ENCODE measurements around the gene MRPL19. TPM values are rescaled to one million over a fixed set of nuclear protein-coding genes. Genes with fewer than 3 reads are reported as not detected.

The MRPL19 gene
- total RNA-seq, 1 experiment from 2014 or later, result 73.0 TPM

DNA sequence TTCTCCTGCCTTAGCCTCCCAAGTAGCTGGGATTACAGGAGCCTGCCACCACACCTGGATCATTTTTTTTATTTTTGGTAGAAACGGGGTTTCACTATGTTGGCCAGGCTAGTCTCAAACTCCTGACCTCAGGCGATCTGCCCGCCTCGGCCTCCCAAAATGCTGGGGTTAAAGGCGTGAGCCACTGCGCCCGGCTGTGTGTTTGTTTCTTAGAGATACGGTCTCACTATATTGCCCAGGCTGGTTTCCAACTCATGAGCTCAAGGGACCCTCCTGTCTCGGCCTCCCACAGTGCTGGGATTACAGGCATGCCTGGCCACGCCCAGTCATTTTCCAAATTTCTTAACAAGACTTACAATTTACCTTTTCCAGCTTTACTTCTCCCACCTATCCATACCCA is 940 bp upstream of the MRPL19 start:
- Histone ChIP-seq H2BK12ac (ENCODE audit: insufficient read length, low read depth, low read length) (no peak overlapping the region), H2AK5ac (ENCODE audit: insufficient read length, low read length) (no peak overlapping the region), H3T11ph (ENCODE audit: low read length) (no peak overlapping the region), H2AFZ (ENCODE audit: low read length) (no peak overlapping the region), H3K79me1 (ENCODE audit: insufficient read depth, low read depth, low read length, poor library complexity, severe bottlenecking) (no peaks in the 10 kb centered on the region), H4K5ac (ENCODE audit: insufficient read length, low read depth, low read length) (no peak overlapping the region), H4K8ac (replicated peaks; ENCODE audit: insufficient read length, low read depth, low read length) (no peak overlapping the region), H3K23me2 (ENCODE audit: insufficient read length, low read depth, low read length, poor library complexity, severe bottlenecking) (peaks cover 4% of the 10 kb centered on the region), H3K27ac (ENCODE audit: insufficient read length, low read depth, low read length) (no peak overlapping the region), H2BK20ac (ENCODE audit: low read depth, low read length, poor library complexity, severe bottlenecking) (no peak overlapping the region), H2BK120ac (ENCODE audit: low read depth, low read length, poor library complexity, severe bottlenecking) (no peak overlapping the region), H3K4me2 (ENCODE audit: insufficient read depth, insufficient read length, low read length) (no peak overlapping the region), H3K56ac (ENCODE audit: insufficient read length, low read depth, low read length) (no peak overlapping the region), H3K9ac (ENCODE audit: extremely low read depth, insufficient read length, low read length) (no peak overlapping the region), H2BK15ac (ENCODE audit: low read depth, low read length) (no peak overlapping the region), H4K20me1 (ENCODE audit: control insufficient read depth, insufficient read depth, insufficient read length) (no peaks in the 10 kb centered on the region), H3K23ac (ENCODE audit: insufficient read length, low read depth, low read length) (no peak overlapping the region), H3K9me3 (ENCODE audit: control insufficient read depth, low read depth, low read length) (no peaks in the 10 kb centered on the region), H3K79me2 (ENCODE audit: insufficient read depth, low read length) (no peaks in the 10 kb centered on the region), H3K27me3 (ENCODE audit: insufficient read depth, low read length) (no peaks in the 10 kb centered on the region), H3K4ac (ENCODE audit: low read depth, low read length) (no peak overlapping the region), H4K91ac (ENCODE audit: insufficient read length, low read depth, low read length) (no peak overlapping the region), H3K4me1 (ENCODE audit: insufficient read depth, low read length) (no peaks in the 10 kb centered on the region), H3K14ac (ENCODE audit: insufficient read depth, low read length) (no peak overlapping the region), H3K18ac (ENCODE audit: insufficient read length, low read depth, low read length) (no peak overlapping the region), H2BK5ac (ENCODE audit: insufficient read length, low read length) (no peak overlapping the region)
- Mint-ChIP-seq H3K4me1 (peaks cover 2 to 9% of the 10 kb centered on the region in 2 experiments; a peak in 1 of 4 replicates), H3K9me3 (no peaks in the 10 kb centered on the region), H3K27me3 (ENCODE audit: low read depth) (no peaks in the 10 kb centered on the region), H3K4me3 (no peak overlapping the region; a peak in 1 of 5 replicates), H3K36me3 (ENCODE audit: insufficient read depth in 1 of 3, low read depth in 3 of 3) (peaks cover 11 to 24% (median 20%) of the 10 kb centered on the region in 3 experiments; a peak in 6 of 7 replicates), H3K27ac (no peak overlapping the region)
- DNase-seq, result no peak
- no CpG with 5 or more reads among the region's 10 CpGs for WGBS (ENCODE audit: extremely low coverage, insufficient read length, low lambda C conversion rate)
- TF ChIP-seq, protein P1, sequence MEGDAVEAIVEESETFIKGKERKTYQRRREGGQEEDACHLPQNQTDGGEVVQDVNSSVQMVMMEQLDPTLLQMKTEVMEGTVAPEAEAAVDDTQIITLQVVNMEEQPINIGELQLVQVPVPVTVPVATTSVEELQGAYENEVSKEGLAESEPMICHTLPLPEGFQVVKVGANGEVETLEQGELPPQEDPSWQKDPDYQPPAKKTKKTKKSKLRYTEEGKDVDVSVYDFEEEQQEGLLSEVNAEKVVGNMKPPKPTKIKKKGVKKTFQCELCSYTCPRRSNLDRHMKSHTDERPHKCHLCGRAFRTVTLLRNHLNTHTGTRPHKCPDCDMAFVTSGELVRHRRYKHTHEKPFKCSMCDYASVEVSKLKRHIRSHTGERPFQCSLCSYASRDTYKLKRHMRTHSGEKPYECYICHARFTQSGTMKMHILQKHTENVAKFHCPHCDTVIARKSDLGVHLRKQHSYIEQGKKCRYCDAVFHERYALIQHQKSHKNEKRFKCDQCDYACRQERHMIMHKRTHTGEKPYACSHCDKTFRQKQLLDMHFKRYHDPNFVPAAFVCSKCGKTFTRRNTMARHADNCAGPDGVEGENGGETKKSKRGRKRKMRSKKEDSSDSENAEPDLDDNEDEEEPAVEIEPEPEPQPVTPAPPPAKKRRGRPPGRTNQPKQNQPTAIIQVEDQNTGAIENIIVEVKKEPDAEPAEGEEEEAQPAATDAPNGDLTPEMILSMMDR (conservative IDR thresholded peaks at IDR 0.05), result no peak
